8988T (cell line): ENCODE data around the gene UQCC5.
A peak's percentile ranks its signal among the peaks of the same experiment; 100 is the strongest.
"Not testable (repeated sequence)": the region's sequence is repeated elsewhere in the genome, so short reads cannot be mapped to it uniquely, and the experiment has no call there.

Experiments
- DNase-seq: peaks from one replicate; pipeline ENCODE4 v3.0.0; 2011

The UQCC5 gene

GRCh38 chr3:52523386-52524257, 12.8 kb upstream of the UQCC5 start:
- peak; percentile 35 for DNase-seq

GRCh38 chr3:52524258-52524751, 12.1 kb upstream of the UQCC5 start:
- peak; percentile 52 for DNase-seq

- peak; percentile 54 for DNase-seq
Observed at GRCh38 chr3:52524752-52525679, 11.4 kb upstream of the UQCC5 start.

GRCh38 chr3:52525680-52526561, 10.5 kb upstream of the UQCC5 start:
- DNase-seq: peak; percentile 34

- DNase-seq: not testable (repeated sequence)
Observed at GRCh38 chr3:52526671-52527038, 9.8 kb upstream of the UQCC5 start.

GRCh38 chr3:52527039-52527731, 9.2 kb upstream of the UQCC5 start:
- peak; percentile 31 for DNase-seq

GRCh38 chr3:52527732-52528585, 8.4 kb upstream of the UQCC5 start:
- DNase-seq: no peak

GRCh38 chr3:52528586-52529375, 7.6 kb upstream of the UQCC5 start:
- peak; percentile 38 for DNase-seq

- DNase-seq: no peak
Observed at GRCh38 chr3:52529376-52530333, 6.8 kb upstream of the UQCC5 start.

GRCh38 chr3:52530918-52531826, 5.2 kb upstream of the UQCC5 start:
- DNase-seq: peak; percentile 44

- peak; percentile 34 for DNase-seq
Observed at GRCh38 chr3:52531860-52532516, 4.4 kb upstream of the UQCC5 start.

- peak; percentile 65 for DNase-seq
Observed at GRCh38 chr3:52532517-52532837, 3.9 kb upstream of the UQCC5 start.

GRCh38 chr3:52532838-52533622, 3.4 kb upstream of the UQCC5 start:
- DNase-seq: peak; percentile 92

GRCh38 chr3:52533623-52534280, 2.7 kb upstream of the UQCC5 start, which contains the start of gene NT5DC2:
Gene NT5DC2 (minus strand): TSS chr3:52533857. CDS start chr3:52533737, 120 bp downstream.
- peak; percentile 99 for DNase-seq
